Neural cell (in vitro differentiated cells): ENCODE measurements around the gene PHLDB2. TPM values are rescaled to one million over a fixed set of nuclear protein-coding genes. Genes with fewer than 3 reads are reported as not detected.

Source experiments
- H2AFZ ChIP-seq: fragments of 200-600, 300-800 bp; sonication (generic), shearing (Covaris generic); 2 replicates; pipeline ENCODE4 v1.6.0; 2014; ENCODE audit warnings: low read depth, mild to moderate bottlenecking, antibody characterized with exemption, low read length, moderate library complexity
- H3F3A ChIP-seq: fragments of 200-600 bp; shearing (Covaris generic); 2 replicates; pipeline ENCODE4 v1.6.1; 2016; ENCODE audit warnings: mild to moderate bottlenecking, moderate library complexity, mixed read lengths, antibody characterized with exemption, low read length; ENCODE audit not compliant: insufficient read depth, poor library complexity, severe bottlenecking
- H3K27ac ChIP-seq: fragments of 200-600, 300-800 bp; sonication (generic), shearing (Covaris generic); 2 replicates; pipeline ENCODE4 v1.5.1; 2014; ENCODE audit warnings: mild to moderate bottlenecking, low read length, moderate library complexity
- H3K27me3 ChIP-seq: fragments of 300-800, 200-600 bp; sonication (generic), shearing (Covaris generic); 2 replicates; pipeline ENCODE4 v1.6.0; 2014; ENCODE audit warnings: mild to moderate bottlenecking, low read depth, low read length, moderate library complexity; ENCODE audit not compliant: insufficient read depth
- H3K36me3 ChIP-seq: fragments of 300-800, 200-600 bp; sonication (generic), shearing (Covaris generic); 2 replicates; pipeline ENCODE4 v1.5.1; 2014; ENCODE audit warnings: mild to moderate bottlenecking, antibody characterized with exemption, low read length, moderate library complexity; ENCODE audit not compliant: insufficient read depth
- H3K4me2 ChIP-seq: fragments of 300-800, 200-600 bp; sonication (generic), shearing (Covaris generic); 2 replicates; pipeline ENCODE4 v1.6.0; 2014; ENCODE audit warnings: mild to moderate bottlenecking, low read length
- H3K4me3 ChIP-seq: fragments of 300-800, 200-600 bp; sonication (generic), shearing (Covaris generic); 2 replicates; pipeline ENCODE4 v1.5.1; 2014; ENCODE audit warnings: mild to moderate bottlenecking, low read length, moderate library complexity
- H3K79me2 ChIP-seq: fragments of 200-600 bp; shearing (Covaris generic); replicated peaks from 2 replicates; pipeline ENCODE4 v1.6.0; 2014; ENCODE audit warnings: mild to moderate bottlenecking, low read length, moderate library complexity; ENCODE audit not compliant: insufficient read depth
- H3K9ac ChIP-seq: fragments of 300-800, 200-600 bp; sonication (generic), shearing (Covaris generic); 2 replicates; pipeline ENCODE4 v1.6.1; 2016; ENCODE audit warnings: mild to moderate bottlenecking, low read length, mixed read lengths
- H3K9me2 ChIP-seq: fragments of 200-600 bp; shearing (Covaris generic); 2 replicates; pipeline ENCODE4 v1.6.1; 2016; ENCODE audit warnings: mild to moderate bottlenecking, low read length, mixed read lengths; ENCODE audit not compliant: insufficient read depth
- H3K9me3 ChIP-seq: fragments of 200-600, 300-800 bp; sonication (generic), shearing (Covaris generic); 2 replicates; pipeline ENCODE4 v1.6.1; 2016; ENCODE audit warnings: mild to moderate bottlenecking, mixed run types, low read length, moderate library complexity, mixed read lengths
- H4K20me1 ChIP-seq: fragments of 200-600 bp; shearing (Covaris generic); 2 replicates; pipeline ENCODE4 v1.6.1; 2016; ENCODE audit warnings: mild to moderate bottlenecking, mixed run types; ENCODE audit not compliant: insufficient read depth
- EP300 ChIP-seq: fragments of 450-650 bp; conservative IDR thresholded peaks from 2 replicates; pipeline ENCODE4 v1.6.1; 2014; ENCODE audit warnings: antibody characterized with exemption, mild to moderate bottlenecking, moderate library complexity; ENCODE audit not compliant: poor library complexity, severe bottlenecking
- EZH2 ChIP-seq: fragments of 200-600, 300-800 bp; shearing (Covaris generic), sonication (generic); IDR thresholded peaks from 2 replicates; pipeline ENCODE4 v1.6.1; 2014; ENCODE audit warnings: antibody characterized with exemption, low read length, borderline replicate concordance, mild to moderate bottlenecking; ENCODE audit not compliant: insufficient read depth, poor library complexity, severe bottlenecking
- MXI1 ChIP-seq: fragments of 450-650 bp; conservative IDR thresholded peaks from 2 replicates; pipeline ENCODE4 v1.6.1; 2014; ENCODE audit warnings: antibody characterized with exemption, mild to moderate bottlenecking; ENCODE audit not compliant: poor library complexity, severe bottlenecking
- POLR2AphosphoS5 ChIP-seq: IDR thresholded peaks from 2 replicates; pipeline ENCODE4 v1.6.1; 2012
- RAD21 ChIP-seq: fragments of 450-650 bp; conservative IDR thresholded peaks from 2 replicates; pipeline ENCODE4 v1.6.1; 2014; ENCODE audit warnings: antibody characterized with exemption, mild to moderate bottlenecking, moderate library complexity
- SMC3 ChIP-seq: fragments of 450-650 bp; conservative IDR thresholded peaks from 2 replicates; pipeline ENCODE4 v1.6.1; 2014; ENCODE audit warnings: antibody characterized with exemption, mild to moderate bottlenecking, moderate library complexity; ENCODE audit not compliant: poor library complexity
- TAF1 ChIP-seq: IDR thresholded peaks from 2 replicates; pipeline ENCODE4 v1.6.1; 2012; ENCODE audit warnings: low read depth
- polyA plus RNA-seq: library from polyadenylated mRNA; depleted of rRNA; stranded (reverse); fragments of >200 nt; gene quantifications from 2 replicates; pipeline ENCODE4 v1.2.3, GENCODE V29; 2014
- TF ChIP-seq, protein P1 (sequence below): IDR thresholded peaks from 2 replicates; pipeline ENCODE4 v1.6.1; 2012; ENCODE audit warnings: borderline replicate concordance
- TF ChIP-seq, protein P2 (sequence below): fragments of 450-650 bp; IDR thresholded peaks from 2 replicates; pipeline ENCODE4 v1.5.1; 2014; ENCODE audit warnings: antibody characterized with exemption, mild to moderate bottlenecking, moderate library complexity; ENCODE audit not compliant: poor library complexity, severe bottlenecking

Gene PHLDB2
- polyA plus RNA-seq, 1 donor from 2014 or later = 1.4 TPM

DNA sequence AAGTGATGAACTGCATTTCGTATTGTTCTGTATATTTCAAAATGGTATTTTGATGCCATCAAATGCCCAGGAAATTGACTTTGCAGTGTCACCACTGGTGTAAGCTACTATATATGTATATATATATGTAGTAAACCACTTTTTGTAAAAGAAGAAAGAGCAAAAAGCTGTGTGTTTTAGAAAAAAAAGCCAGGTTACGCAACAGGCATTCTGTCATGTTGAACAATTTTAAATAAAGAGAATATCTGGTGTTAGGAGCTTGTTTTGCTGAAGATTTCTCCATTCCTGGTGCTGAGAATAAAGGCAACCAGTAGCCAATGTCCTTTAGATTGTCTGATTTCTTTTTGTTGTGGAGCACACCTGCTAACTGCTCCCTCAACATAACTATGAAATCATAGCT is 116.1 kb downstream of the PHLDB2 start:
- H3K4me3 ChIP-seq = no peak overlapping the region

DNA sequence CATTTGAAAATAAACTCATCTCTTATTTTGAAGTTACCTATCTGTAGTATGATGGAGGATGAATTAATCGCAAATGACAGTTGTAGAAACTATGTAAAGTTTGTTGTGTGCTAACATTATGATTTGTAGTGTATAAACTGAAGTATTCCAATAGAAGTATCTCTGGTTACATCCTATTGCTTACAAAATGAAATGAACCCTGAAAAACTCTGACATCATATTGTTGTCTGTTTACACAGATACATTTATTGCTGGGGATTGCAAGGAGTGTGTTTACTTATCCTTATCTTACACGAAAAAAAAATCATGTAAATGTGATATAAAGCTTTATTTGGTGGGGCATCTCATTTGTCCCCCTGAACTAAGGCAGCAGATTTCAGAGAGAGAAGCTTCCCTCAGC is 117.2 kb downstream of the PHLDB2 start:
- H3K27ac ChIP-seq = no peak overlapping the region
- no peaks in the 10 kb centered on the region for H3K27me3 ChIP-seq
- H4K20me1 ChIP-seq = no peaks in the 10 kb centered on the region
- H3K79me2 ChIP-seq = peaks cover 24% of the 10 kb centered on the region
- H3K4me2 ChIP-seq = no peak overlapping the region
- TF ChIP-seq EP300 (no peak), EZH2 (no peak), SMC3 (no peak)
- TF ChIP-seq, protein P1, sequence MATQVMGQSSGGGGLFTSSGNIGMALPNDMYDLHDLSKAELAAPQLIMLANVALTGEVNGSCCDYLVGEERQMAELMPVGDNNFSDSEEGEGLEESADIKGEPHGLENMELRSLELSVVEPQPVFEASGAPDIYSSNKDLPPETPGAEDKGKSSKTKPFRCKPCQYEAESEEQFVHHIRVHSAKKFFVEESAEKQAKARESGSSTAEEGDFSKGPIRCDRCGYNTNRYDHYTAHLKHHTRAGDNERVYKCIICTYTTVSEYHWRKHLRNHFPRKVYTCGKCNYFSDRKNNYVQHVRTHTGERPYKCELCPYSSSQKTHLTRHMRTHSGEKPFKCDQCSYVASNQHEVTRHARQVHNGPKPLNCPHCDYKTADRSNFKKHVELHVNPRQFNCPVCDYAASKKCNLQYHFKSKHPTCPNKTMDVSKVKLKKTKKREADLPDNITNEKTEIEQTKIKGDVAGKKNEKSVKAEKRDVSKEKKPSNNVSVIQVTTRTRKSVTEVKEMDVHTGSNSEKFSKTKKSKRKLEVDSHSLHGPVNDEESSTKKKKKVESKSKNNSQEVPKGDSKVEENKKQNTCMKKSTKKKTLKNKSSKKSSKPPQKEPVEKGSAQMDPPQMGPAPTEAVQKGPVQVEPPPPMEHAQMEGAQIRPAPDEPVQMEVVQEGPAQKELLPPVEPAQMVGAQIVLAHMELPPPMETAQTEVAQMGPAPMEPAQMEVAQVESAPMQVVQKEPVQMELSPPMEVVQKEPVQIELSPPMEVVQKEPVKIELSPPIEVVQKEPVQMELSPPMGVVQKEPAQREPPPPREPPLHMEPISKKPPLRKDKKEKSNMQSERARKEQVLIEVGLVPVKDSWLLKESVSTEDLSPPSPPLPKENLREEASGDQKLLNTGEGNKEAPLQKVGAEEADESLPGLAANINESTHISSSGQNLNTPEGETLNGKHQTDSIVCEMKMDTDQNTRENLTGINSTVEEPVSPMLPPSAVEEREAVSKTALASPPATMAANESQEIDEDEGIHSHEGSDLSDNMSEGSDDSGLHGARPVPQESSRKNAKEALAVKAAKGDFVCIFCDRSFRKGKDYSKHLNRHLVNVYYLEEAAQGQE = no peak
- TF ChIP-seq, protein P2, sequence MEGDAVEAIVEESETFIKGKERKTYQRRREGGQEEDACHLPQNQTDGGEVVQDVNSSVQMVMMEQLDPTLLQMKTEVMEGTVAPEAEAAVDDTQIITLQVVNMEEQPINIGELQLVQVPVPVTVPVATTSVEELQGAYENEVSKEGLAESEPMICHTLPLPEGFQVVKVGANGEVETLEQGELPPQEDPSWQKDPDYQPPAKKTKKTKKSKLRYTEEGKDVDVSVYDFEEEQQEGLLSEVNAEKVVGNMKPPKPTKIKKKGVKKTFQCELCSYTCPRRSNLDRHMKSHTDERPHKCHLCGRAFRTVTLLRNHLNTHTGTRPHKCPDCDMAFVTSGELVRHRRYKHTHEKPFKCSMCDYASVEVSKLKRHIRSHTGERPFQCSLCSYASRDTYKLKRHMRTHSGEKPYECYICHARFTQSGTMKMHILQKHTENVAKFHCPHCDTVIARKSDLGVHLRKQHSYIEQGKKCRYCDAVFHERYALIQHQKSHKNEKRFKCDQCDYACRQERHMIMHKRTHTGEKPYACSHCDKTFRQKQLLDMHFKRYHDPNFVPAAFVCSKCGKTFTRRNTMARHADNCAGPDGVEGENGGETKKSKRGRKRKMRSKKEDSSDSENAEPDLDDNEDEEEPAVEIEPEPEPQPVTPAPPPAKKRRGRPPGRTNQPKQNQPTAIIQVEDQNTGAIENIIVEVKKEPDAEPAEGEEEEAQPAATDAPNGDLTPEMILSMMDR = no peak
- no peaks in the 10 kb centered on the region for H3F3A ChIP-seq
- H3K9me2 ChIP-seq = no peaks in the 10 kb centered on the region
- no peak overlapping the region for H2AFZ ChIP-seq
- no peak overlapping the region for H3K4me3 ChIP-seq
- no peaks in the 10 kb centered on the region for H3K36me3 ChIP-seq
- H3K9me3 ChIP-seq = no peaks in the 10 kb centered on the region
- no peak overlapping the region for H3K9ac ChIP-seq

More for the DNA sequence above, 116.1 kb downstream of the PHLDB2 start:
- H3K9ac ChIP-seq = no peak overlapping the region
- no peaks in the 10 kb centered on the region for H3K27me3 ChIP-seq
- H4K20me1 ChIP-seq = no peaks in the 10 kb centered on the region
- peaks cover 13% of the 10 kb centered on the region for H3K79me2 ChIP-seq
- H3K9me3 ChIP-seq = no peaks in the 10 kb centered on the region
- no peaks in the 10 kb centered on the region for H3K9me2 ChIP-seq
- no peak overlapping the region for H3K4me2 ChIP-seq
- TF ChIP-seq SMC3 = no peak
- TF ChIP-seq, protein P2 = no peak
- TF ChIP-seq TAF1 = no peak
- no peak for TF ChIP-seq POLR2AphosphoS5
- TF ChIP-seq RAD21 = no peak
- TF ChIP-seq MXI1 = no peak
- TF ChIP-seq, protein P1 = no peak
- TF ChIP-seq EP300 = no peak
- TF ChIP-seq EZH2 = no peak
- no peak overlapping the region for H3K27ac ChIP-seq
- H3K36me3 ChIP-seq = no peaks in the 10 kb centered on the region
- no peaks in the 10 kb centered on the region for H3F3A ChIP-seq
- no peak overlapping the region for H2AFZ ChIP-seq
